Subcutaneous preadipocyte (primary cell): Measurements from ENCODE around the gene CDC37L1. TPM values are rescaled to one million over a fixed set of nuclear protein-coding genes. Genes with fewer than 3 reads are reported as not detected.

Source experiments
- total RNA-seq: library from RNA; depleted of rRNA; stranded (reverse); fragments of >200 nt; gene quantifications from 2 replicates; pipeline ENCODE4 v1.2.3, GENCODE V29; 2012

Gene CDC37L1
- total RNA-seq: 17.3 and 19.9 TPM in 2 replicates

GRCh38 chr9:4679268-4680172 is at the start of gene CDC37L1:
Gene CDC37L1, plus strand, starts transcription at chr9:4679569. Its CDS starts 199 bp downstream, at chr9:4679768.

GRCh38 chr9:4662108-4662988 is 17.0 kb upstream of the CDC37L1 start, which contains the start of gene PLPP6:
Gene PLPP6, plus strand, starts transcription at chr9:4662294. Its CDS starts 82 bp downstream, at chr9:4662376.

DNA sequence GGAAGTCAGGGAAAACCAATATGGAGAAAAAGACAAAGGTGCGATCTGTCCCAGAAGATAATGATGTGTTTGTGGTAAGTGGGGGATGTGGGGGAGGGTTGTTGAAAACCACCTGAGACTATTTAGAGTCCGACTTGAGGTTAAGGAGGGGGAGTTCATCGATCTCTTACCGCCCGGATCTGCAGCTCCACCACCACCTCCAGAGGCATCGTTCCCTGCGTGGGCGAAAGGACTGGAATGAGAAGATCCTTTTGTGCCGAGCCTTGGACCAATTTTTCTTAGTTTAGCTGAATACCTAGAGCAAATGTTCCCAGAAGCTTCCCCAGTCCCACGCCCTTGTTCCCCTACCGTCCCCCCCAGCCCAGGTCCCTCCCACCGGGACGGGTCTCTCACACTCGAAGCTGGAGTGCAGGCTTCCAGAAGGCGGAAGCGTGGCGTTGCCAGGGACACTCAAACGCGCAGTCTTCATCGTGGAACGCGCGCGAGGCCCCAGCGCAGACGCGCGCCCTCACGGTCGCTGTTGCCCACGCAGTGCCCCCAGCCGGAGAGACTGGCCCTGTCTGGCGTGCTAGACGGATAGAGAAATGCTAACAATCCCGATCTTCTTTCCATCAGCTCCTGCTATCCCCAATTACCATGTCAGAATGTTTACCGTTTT is 13.2 kb upstream of the CDC37L1 start, which contains the start of gene SPATA6L:
SPATA6L (minus strand) TSS at position 439 of the 658 bp plus-strand sequence; CDS start at position 209, 230 bp downstream.

GRCh38 chr9:4740638-4741364 is 61.4 kb downstream of the CDC37L1 start, which contains the start of gene AK3:
Gene AK3, minus strand, starts transcription at chr9:4741202. Its CDS starts 115 bp downstream, at chr9:4741087.

Other genes with a start within 250 kb of the CDC37L1 start
- 28.7 and 32.1 TPM in 2 replicates for gene SLC1A1, start 189.1 kb upstream of the CDC37L1 start, total RNA-seq
- 5.9 and 6.2 TPM in 2 replicates for gene PLPP6, start 17.3 kb upstream of the CDC37L1 start, total RNA-seq
- 0.39 and 1.5 TPM in 2 replicates for gene SPATA6L, start 13.1 kb upstream of the CDC37L1 start, total RNA-seq
- 39.5 and 48.9 TPM in 2 replicates for gene AK3, start 61.6 kb downstream of the CDC37L1 start, total RNA-seq
- gene RCL1, start 113.4 kb downstream of the CDC37L1 start, total RNA-seq: 14.0 and 14.9 TPM in 2 replicates